Activated naive CD4-positive, alpha-beta T cell treated with Interleukin-2 at 50 U/mL for 16 hours (primary cell): ENCODE results near the gene IFIT2.
A peak's percentile ranks its signal among the peaks of the same experiment; 100 is the strongest.
"Not testable (repeated sequence)": the region's sequence is repeated elsewhere in the genome, so short reads cannot be mapped to it uniquely, and the experiment has no call there.

Experiments used
- DNase-seq: peaks from one replicate; pipeline ENCODE4 v3.0.0-alpha.2; 2020

IFIT2 gene, protein sequence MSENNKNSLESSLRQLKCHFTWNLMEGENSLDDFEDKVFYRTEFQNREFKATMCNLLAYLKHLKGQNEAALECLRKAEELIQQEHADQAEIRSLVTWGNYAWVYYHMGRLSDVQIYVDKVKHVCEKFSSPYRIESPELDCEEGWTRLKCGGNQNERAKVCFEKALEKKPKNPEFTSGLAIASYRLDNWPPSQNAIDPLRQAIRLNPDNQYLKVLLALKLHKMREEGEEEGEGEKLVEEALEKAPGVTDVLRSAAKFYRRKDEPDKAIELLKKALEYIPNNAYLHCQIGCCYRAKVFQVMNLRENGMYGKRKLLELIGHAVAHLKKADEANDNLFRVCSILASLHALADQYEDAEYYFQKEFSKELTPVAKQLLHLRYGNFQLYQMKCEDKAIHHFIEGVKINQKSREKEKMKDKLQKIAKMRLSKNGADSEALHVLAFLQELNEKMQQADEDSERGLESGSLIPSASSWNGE

GRCh38 chr10:89301721-89302445 lies at the start of gene IFIT2:
IFIT2 (plus strand) TSS chr10:89302046; CDS start chr10:89302124, 78 bp downstream.
- DNase-seq: peak; percentile 17

DNA sequence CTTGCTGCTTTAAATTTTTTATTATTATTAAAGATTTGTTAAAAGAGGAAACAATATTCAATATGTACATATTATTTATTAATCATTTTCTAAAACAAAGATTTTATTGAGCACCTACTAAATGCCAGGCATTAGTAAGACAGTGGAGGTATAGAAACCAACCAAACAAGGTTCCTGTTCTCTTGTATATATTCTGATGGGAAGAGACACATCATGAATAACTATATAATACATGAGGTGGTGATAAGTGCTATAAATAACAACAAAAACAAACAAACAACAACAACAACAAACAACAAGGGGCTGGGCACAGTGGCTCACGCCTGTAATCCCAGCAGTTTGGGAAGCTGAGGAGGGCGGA lies 49.6 kb upstream of the IFIT2 start:
- DNase-seq: no peak

DNA sequence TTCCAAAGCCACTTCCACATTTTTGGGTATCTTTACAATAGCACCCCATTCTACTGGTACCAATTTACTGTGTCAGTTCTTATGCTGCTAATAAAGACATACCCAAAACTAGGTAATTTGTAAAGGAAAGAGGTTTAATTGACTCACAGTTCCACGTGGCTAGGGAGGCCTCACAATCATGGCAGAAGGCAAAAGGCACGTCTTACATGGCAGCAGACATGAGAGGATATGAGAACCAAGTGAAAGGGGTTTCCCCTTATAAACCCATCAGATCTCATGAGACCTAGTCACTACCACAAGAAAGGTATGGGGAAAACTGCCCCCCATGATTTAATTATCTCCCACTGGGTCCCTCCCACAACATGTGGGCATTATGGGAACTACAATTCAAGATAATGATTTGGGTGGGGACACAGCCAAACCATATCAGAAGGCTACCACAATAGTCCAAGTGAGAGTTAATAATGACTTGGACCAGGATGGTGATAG lies 46.7 kb upstream of the IFIT2 start:
- DNase-seq: not testable (repeated sequence)

- DNase-seq: no peak
These were observed 46.1 kb upstream of the IFIT2 start for GRCh38 chr10:89255793-89256192.

- DNase-seq: no peak
These were observed 45.5 kb upstream of the IFIT2 start for GRCh38 chr10:89256340-89256739.

GRCh38 chr10:89256962-89257361 lies 44.9 kb upstream of the IFIT2 start:
- DNase-seq: no peak

GRCh38 chr10:89257581-89257980 lies 44.3 kb upstream of the IFIT2 start:
- no peak for DNase-seq

DNA sequence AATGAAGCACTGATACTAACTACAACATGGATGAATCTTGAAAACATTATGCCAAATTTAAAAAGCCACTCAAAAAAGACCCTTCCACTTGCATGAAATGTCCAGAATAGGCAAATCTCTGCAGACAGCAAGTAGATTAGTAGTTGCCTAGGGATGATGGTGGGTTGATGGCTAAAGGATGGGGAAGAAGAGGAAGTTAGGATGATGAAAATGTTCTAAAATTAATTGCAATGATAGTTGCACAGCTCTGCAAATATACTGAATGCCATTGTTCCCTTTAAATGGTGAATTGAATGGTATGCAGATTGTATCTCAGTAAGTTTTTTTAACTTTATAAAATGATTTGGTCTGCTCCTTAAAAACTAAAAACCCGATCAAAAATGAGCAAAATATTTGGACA lies 43.0 kb upstream of the IFIT2 start:
- DNase-seq: no peak

DNA sequence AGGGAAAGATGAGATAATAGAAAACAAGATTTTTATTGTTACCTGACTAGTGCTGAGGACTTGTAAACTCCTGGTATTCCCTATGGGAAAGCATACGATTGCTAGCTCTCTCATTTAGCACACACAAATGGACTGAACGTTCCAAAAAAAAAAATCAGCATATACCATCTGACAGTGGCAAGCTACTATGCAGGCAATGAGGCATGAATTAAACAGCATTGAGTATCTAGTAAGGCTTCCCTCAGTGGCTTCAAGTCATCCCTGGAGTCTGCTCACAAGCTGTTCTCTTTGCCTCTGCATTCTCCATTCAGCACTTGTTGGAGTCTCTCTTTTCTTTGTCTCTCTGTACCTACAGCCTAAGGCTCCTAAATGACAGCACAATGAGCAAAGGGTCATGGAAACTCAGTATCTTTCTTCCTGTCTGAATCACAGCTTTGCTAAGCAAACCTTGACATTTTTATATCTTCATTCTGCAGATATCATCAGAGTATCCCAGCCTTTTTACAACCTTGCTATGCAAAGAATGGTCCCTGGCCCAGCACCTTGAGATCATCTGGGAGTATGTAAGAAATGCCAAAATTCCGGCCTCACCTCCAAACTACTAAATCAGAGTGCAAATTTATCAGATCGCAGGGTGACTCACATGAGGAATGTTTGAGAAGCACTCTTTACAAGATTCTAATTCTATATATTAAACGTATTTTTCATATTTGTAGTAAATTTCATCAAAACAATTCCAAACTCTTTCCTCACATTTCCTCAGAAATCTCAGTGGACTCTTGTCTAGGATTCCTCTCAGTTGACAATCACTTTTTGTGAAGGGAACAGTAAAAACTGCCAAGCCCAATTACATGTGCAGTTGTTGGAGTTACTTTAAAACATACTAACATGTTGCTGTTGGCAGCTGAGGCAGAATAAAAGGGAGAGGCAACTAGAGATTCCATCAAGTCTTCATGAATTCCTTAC lies 39.5 kb upstream of the IFIT2 start:
- DNase-seq: no peak

GRCh38 chr10:89263091-89263490 lies 38.8 kb upstream of the IFIT2 start:
- DNase-seq: no peak

- DNase-seq: no peak
These were observed 38.3 kb upstream of the IFIT2 start for GRCh38 chr10:89263531-89263930.

DNA sequence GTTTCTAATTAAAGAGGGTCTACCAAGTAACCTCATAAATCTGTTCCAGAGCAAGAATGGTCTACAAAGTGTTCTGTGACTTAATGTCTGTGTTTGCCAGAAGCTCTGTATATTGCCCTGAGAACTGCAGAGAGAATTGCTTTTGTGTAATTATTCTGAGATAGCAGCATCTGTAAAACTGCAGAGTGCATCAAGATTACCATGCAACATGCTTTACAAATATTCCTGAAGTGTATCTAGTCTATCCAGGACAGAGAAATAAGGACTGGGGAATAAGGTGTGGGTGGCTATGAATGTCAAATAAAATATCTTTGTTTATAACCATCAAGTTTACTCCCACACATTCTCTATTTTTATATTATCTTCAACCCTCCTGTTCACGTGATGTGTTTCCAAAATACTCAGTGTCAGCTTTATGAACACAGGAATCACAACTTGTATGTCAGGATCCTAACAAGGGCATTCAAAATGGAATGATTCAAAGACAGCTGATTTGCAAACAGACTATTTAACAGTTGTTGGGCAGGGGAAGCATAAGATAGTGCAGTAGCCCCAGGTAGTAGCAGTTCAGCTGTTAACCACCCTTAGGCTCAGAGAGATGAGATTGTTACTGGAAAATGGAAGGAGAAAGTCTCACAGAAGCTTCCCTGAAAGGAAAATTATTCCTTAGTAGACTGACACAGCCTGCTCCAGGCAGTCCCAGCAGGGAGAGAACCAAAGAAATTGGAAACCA lies 35.0 kb upstream of the IFIT2 start:
- no peak for DNase-seq

GRCh38 chr10:89269433-89270152 lies 32.3 kb upstream of the IFIT2 start:
- DNase-seq: no peak

- DNase-seq: no peak
These were observed 31.7 kb upstream of the IFIT2 start for GRCh38 chr10:89270153-89270483.

GRCh38 chr10:89271532-89271931 lies 30.3 kb upstream of the IFIT2 start:
- DNase-seq: no peak

GRCh38 chr10:89273680-89274079 lies 28.2 kb upstream of the IFIT2 start:
- no peak for DNase-seq

GRCh38 chr10:89274928-89275327 lies 26.9 kb upstream of the IFIT2 start:
- DNase-seq: no peak

DNA sequence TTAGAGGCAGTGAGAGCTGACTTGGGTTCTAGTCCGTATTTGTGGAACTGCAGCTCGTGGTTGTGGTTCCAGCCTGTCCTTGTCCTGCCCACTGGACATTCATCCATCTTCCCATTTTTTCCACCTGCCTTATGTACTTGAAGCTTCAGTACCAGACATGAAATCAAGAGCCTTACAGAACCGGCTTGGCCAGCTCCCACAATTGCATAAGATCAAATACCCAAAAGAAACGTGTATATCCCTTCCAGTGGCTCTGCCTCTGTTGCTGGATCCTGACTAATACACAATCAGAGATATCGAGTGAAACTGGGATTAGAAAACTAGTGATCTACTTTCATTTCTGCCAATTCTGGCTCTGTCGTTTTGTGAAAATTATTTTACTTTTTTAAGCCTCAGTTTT lies 26.5 kb upstream of the IFIT2 start:
- no peak for DNase-seq

- DNase-seq: no peak
These were observed 23.8 kb upstream of the IFIT2 start for GRCh38 chr10:89278034-89278535.

DNA sequence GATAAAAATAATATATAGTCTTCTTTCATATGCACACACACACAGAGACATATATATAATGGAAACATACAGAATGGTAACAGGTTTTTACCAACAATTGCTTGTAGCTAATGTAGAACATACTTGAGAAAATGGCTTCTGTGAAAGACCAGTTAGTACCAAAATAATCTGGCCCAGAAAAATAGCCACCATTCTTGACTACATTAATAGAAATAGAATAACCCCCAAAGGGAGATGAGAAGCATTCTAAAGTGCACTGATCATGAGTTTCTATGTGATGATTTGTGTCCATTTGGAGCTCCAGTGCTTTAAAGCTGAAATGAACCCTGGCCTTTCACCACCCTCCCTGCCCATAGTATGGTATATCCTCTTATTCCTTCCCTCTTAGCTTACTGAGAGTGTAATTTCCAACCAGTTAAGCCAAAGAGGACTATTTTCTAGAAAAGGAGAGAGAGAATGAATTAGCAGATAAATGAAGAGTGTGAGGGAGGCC lies 22.9 kb upstream of the IFIT2 start:
- DNase-seq: no peak

DNA sequence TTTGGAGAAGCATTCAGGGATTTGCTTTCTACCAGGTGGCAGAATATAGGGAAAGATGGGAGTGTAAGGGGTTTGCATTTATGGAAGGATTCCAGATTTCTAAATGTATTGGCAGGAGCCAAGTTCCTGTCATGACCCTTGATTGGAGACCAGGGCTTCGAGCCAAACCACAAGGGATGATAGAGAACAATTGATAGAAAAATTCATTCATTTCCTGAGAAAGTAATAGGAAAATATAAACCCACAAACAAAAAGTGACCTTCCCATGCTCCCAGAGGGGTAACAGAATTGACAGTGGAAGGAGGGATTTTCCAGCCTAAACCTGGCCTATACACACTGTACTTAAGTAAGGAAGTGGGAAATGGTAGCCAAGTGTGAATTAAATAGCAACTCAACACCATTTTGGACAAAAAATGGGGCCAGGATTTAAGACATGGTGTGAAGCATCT lies 22.4 kb upstream of the IFIT2 start:
- DNase-seq: no peak
